Upper lobe of right lung (tissue), 1 donor: ENCODE data around the gene NDEL1. TPM values are rescaled to one million over a fixed set of nuclear protein-coding genes. Genes with fewer than 3 reads are reported as not detected.

ENCODE experiments used
- ATAC-seq: fragments of 200-7000 bp; cut with Tn5 transposase; one replicate; pipeline ENCODE4 v1.9.1; 2020; ENCODE audit warnings: mild to moderate bottlenecking, moderate library complexity
- DNase-seq: peaks from one replicate; pipeline ENCODE4 v3.0.0-alpha.2; 2020
- H3K27ac ChIP-seq: fragments of 200-600 bp; one replicate; pipeline ENCODE4 v1.8.0; 2022
- H3K27me3 ChIP-seq: fragments of 200-600 bp; one replicate; pipeline ENCODE4 v1.8.0; 2022; ENCODE audit warnings: mild to moderate bottlenecking
- H3K36me3 ChIP-seq: fragments of 200-600 bp; one replicate; pipeline ENCODE4 v1.8.0; 2022
- H3K4me1 ChIP-seq: fragments of 200-600 bp; one replicate; pipeline ENCODE4 v1.8.0; 2022
- H3K4me3 ChIP-seq: fragments of 200-600 bp; one replicate; pipeline ENCODE4 v1.8.0; 2022; ENCODE audit warnings: mild to moderate bottlenecking
- H3K9me3 ChIP-seq: fragments of 200-600 bp; one replicate; pipeline ENCODE4 v1.8.0; 2022
- intact Hi-C: fragments of 100-400 bp; cut with DNase I; formaldehyde crosslinking; loops from one replicate; pipeline ENCODE4 v1.11.0; 2022
- total RNA-seq: library from RNA; stranded (reverse); fragmentation: NEBNext Ultra II Directional; extraction: Animal tissue kit (Norgen Biotek cat#: 25700); gene quantifications from one replicate; pipeline ENCODE4 v1.2.1, GENCODE V29; 2021
- TF ChIP-seq, protein P1 (sequence below): fragments of 200-600 bp; IDR thresholded peaks from one replicate; pipeline ENCODE4 v1.8.0; 2022; ENCODE audit warnings: antibody characterized with exemption
- donor health status: DM: no; HTN: yes; CAD: no; lungs with severe emphysema.

Gene NDEL1
- total RNA-seq, 1 donor from 2014 or later = 80.6 TPM

GRCh38 chr17:8418471-8418870 is 17.2 kb upstream of the NDEL1 start:
- Histone ChIP-seq H3K27ac (no peak overlapping the region), H3K36me3 (no peaks in the 10 kb centered on the region), H3K4me1 (peaks cover 22% of the 10 kb centered on the region), H3K4me3 (no peak overlapping the region), H3K27me3 (no peaks in the 10 kb centered on the region), H3K9me3 (no peaks in the 10 kb centered on the region)
- DNase-seq (no peak), ATAC-seq (no peak)
- intact Hi-C loops = loop anchor here (10.0 kb wide), 1 partner anchor 326 kb away; the partner anchor contains the start of gene CCDC42
- TF ChIP-seq, protein P1, sequence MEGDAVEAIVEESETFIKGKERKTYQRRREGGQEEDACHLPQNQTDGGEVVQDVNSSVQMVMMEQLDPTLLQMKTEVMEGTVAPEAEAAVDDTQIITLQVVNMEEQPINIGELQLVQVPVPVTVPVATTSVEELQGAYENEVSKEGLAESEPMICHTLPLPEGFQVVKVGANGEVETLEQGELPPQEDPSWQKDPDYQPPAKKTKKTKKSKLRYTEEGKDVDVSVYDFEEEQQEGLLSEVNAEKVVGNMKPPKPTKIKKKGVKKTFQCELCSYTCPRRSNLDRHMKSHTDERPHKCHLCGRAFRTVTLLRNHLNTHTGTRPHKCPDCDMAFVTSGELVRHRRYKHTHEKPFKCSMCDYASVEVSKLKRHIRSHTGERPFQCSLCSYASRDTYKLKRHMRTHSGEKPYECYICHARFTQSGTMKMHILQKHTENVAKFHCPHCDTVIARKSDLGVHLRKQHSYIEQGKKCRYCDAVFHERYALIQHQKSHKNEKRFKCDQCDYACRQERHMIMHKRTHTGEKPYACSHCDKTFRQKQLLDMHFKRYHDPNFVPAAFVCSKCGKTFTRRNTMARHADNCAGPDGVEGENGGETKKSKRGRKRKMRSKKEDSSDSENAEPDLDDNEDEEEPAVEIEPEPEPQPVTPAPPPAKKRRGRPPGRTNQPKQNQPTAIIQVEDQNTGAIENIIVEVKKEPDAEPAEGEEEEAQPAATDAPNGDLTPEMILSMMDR = no peak

GRCh38 chr17:8419305-8419704 is 16.4 kb upstream of the NDEL1 start:
- no peaks in the 10 kb centered on the region for H3K9me3 ChIP-seq
- H3K27me3 ChIP-seq = no peaks in the 10 kb centered on the region
- ATAC-seq (no peak), DNase-seq (no peak)
- H3K36me3 ChIP-seq = no peaks in the 10 kb centered on the region
- TF ChIP-seq, protein P1 = no peak
- H3K4me3 ChIP-seq = no peak overlapping the region
- intact Hi-C loops = loop anchor here (10.0 kb wide), 1 partner anchor 325 kb away; the partner anchor contains the start of gene CCDC42
- peak overlapping the region; percentile 56 for H3K27ac ChIP-seq
- H3K4me1 ChIP-seq = peaks cover 22% of the 10 kb centered on the region

GRCh38 chr17:8420041-8420934 is 15.4 kb upstream of the NDEL1 start:
- Histone ChIP-seq H3K4me3 (no peak overlapping the region), H3K27me3 (no peaks in the 10 kb centered on the region), H3K36me3 (no peaks in the 10 kb centered on the region), H3K9me3 (no peaks in the 10 kb centered on the region), H3K27ac (peak overlapping the region; percentile 56), H3K4me1 (peaks cover 22% of the 10 kb centered on the region)
- TF ChIP-seq, protein P1 = no peak
- ATAC-seq (peak; percentile 82), DNase-seq (peak; percentile 74)
- intact Hi-C loops = no loop called here

- ATAC-seq (no peak), DNase-seq (no peak)
- H3K27ac ChIP-seq = no peak overlapping the region
- no peaks in the 10 kb centered on the region for H3K36me3 ChIP-seq
- intact Hi-C loops = no loop called here
- H3K4me1 ChIP-seq = peaks cover 22% of the 10 kb centered on the region
- H3K27me3 ChIP-seq = no peaks in the 10 kb centered on the region
- H3K9me3 ChIP-seq = no peaks in the 10 kb centered on the region
- no peak overlapping the region for H3K4me3 ChIP-seq
- TF ChIP-seq, protein P1 = no peak
Observed at GRCh38 chr17:8421571-8421970, 14.1 kb upstream of the NDEL1 start.

DNA sequence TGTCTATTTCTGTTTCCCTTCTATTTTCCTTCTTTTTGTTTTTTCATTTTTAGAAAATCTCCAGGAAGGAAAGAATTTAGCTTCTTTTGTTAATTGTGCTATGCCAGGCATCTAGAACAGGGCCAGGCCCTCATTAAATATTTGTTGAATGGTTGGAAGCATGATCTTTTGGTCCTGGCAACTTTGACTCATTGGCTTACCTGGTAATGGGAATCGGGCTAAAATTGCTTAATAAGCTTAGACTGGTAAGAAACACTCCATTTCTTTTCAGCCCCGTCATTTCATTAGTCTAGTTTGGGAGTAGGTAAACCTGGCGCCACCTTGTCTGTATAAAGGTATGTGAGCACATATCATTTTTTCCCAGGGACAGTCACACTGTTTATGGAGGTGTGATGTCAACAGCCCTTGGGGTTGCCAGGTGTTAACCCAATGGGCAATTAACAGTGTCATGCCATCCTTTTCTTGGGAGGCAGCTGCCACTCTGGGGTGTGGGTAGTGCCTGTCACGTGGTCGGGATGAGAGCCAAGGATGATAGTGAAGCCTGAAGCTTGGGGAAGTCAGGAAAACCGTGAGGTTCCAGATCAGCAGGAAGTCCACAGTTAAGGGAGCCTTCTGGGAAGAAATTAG is 9.5 kb upstream of the NDEL1 start:
- H3K27me3 ChIP-seq = no peaks in the 10 kb centered on the region
- DNase-seq (no peak), ATAC-seq (peak; percentile 45)
- peaks cover 6% of the 10 kb centered on the region for H3K4me1 ChIP-seq
- no peaks in the 10 kb centered on the region for H3K36me3 ChIP-seq
- H3K9me3 ChIP-seq = no peaks in the 10 kb centered on the region
- intact Hi-C loops = no loop called here
- H3K4me3 ChIP-seq = no peak overlapping the region
- H3K27ac ChIP-seq = no peak overlapping the region
- TF ChIP-seq, protein P1 = no peak
